Embryonic facial prominence (tissue), 1 donor: ENCODE measurements around the gene RMP24.
"Not testable (repeated sequence)": the region's sequence is repeated elsewhere in the genome, so short reads cannot be mapped to it uniquely, and the experiment has no call there.

Experiments used
- DNase-seq: peaks from one replicate; pipeline ENCODE4 v3.0.0-alpha.2; 2016; ENCODE audit errors: extremely low spot score

The RMP24 gene

DNA sequence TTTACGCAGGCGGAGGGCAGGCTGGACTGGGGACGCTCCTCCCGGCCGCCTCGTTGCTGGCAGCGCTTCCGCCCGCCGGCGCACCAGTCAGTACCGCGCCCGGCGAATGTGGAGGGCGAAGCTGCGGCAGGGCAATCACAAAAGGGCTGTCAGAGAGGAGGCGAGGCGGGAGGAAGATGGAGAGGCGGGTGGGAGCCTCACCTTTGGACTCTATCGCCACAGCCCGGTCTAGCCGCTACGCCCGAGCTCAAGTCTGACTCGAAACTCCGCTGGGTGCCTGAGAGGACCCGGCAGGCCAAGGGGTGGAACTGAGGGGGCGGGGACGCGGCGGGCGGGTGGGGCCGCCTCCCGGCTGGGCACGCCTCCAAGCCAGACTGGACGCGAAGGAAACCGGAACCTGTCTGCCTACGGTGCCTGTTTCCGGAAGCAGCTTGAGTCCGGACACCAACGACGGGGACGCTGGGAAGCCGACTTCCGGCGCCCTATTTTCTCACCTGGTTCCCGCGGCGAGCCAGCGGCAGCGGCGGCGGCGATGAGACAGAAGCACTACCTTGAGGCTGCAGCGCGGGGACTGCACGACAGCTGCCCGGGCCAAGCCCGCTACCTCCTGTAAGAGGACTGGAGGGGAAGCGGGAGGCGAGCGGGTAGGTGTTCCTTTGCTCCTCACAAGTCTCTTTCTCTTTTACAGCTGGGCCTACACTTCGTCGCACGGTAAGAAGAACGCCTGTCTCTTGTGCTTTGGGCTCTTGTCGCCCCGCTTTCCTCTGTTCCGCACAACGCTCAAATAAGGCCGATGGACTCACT, at the start of gene RMP24:
TSS of gene RMP24 (plus strand) at position 483 of the 804 bp plus-strand sequence.
- DNase-seq = peak; percentile 88

DNA sequence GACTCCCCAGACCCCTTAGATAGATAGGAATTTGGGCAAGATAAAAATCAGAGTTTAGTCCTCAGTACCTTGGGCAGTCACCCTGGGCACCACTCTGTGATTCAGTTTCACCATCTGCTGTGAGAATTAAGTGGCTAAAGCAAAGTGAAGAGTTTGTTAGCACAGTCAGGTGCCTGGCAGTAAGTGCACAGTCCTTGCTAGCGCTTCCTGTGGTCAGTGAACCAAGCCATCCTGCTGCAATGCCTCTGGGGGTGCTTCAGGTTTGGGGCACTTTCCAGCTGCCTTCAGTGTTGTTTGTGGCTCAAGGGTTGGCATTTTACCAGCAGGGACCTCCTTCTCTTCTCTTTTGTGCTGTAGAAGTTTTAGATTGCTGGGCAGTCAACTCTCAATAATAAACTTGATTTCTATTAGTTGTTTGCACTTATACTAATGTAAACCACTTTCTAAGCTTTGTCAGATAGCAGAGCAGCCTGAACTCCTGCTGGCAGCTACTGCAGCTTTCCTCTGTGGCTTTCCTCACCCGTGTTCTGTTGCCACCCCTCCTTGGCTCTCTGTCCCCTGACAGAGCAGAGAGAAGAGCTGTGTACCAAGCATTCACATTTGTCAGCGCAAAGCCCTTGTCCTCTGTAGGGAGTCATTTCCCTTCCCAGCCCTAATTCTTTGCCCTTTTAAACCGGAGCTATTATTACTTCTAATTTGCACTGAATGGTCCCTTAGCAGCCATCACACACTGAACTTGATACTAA, 48.4 kb upstream of the RMP24 start:
- no peak for DNase-seq

DNA sequence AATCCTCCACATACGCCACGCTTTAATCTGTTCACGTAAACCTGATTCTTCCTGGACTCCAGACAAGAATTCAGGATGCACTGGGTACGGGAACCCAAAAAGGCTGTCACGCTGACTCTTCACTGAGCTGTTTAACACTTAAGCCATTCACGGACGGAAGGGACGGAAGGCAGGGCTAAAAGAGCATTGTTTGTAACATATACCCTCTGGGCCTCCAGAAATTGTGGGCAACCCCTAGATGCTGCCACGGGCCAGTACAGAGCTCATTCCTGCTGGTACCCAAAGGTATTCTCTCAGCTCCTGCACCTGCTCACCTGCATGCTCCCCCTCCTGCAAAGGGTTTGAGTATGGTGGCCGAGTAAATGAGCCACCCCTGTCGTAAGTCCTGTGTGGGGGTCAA, 45.6 kb upstream of the RMP24 start:
- DNase-seq = no peak

DNA sequence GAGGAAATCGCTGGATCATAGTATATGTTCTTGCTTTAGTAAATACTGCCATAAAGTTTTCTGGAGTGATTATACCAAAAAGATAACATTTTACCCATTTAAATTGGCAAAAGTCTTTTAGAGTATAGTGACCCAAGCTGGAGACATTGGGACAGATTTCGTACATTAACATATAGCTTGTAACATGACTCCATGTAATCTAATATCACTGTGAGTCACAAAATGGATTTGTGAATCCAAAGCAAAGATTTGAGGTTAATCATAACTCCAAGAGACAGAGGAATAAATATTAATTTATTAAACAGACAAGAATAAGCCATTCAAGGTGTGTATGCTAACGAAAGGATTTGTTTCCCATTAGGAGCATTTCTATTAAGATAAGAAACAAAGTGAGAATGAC, 45.0 kb upstream of the RMP24 start:
- no peak for DNase-seq

DNA sequence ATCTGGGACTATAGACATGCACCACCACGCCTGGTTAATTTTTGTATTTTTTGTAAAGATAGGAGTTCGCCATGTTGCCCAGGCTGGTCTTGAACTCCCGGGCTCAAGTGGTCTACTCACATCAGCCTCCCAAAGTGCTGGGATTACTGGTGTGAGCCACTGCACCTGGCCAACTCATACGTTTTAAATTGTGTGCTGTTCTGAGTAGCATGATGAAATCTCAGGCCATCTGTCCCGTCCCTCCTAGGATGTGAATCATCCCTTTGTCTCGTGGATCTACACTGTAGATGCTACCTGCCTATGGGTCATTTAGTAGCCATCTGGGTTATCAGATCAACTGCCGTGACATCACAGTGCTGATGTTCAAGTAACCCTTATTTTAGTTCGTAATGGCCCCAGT, 38.5 kb upstream of the RMP24 start:
- DNase-seq = no peak

DNA sequence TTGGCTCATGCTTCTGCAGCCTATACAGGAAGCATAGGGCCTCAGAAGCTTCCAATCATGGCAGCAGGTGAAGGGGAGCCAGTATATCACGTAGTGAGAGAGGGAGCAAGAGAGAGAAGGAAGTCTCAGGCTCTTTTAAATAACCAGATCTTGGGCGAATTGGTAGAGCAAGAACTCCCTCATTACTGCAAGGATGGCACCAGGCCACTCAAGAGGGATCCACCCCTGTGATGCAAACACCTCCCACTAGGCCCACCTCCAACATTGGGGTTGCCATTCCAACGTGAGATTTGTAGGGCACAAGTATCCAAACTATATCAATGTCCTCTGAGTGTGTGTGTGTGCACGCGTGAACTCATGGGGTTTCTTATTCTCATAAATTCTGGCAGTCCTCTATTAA, 37.6 kb upstream of the RMP24 start:
- DNase-seq = no peak

DNA sequence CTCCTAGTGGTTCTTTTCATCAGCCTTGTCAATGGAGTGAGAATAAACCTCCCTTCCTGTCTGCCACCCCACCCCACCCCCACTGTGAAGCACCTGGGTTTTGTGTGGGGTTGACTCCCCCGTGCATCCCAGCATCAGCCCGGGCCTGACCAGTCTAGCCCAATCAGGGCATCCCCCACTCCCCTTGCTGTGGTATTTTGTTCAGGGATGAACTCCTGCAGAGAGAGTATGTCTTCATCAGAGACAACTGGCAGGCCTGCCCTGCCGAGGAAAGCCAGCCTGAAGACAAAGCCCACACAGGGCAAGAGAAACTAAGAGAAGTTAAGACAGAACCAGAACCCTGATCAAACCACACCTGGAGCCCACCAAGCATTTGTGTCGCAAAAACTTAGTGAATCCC, 36.7 kb upstream of the RMP24 start:
- DNase-seq = no peak

DNA sequence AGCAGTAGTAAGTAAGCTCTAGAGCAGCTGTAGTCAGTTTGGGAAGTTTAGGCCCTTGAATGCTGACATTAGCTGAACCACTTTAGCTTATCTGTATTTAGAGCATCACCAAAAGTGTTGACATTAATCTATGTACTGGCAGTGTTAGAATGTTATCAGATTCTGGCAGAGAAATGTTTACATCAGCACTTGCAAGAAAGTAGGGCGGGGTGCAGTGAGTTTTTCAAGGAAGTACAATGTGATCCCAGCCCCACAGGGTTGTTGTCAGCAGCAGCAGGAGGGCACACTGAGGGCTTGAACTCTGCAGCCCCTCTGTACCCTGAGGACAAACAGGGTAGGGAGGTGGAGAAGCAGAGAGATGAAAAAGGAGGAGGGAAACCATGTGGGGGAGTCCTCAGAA, 35.5 kb upstream of the RMP24 start:
- DNase-seq = no peak

DNA sequence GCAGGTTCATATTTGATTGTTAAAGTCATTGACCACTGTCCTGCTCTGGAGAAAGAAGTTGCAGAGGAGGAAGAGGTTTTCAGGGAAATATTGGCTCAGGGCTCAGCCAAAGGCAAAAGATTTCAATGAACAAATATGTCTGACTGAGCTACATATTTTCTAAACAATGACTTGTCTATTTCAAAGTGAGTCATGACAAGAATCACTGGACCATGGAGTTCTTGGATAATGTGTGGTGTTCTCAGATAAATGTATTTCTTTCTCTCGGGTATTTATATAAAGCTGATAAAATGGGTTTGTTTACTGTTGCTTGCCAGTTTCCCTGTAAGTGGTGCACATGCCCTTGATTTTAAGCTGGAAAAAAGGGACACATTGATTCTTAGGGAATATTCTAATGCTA, 34.3 kb upstream of the RMP24 start:
- DNase-seq = no peak

DNA sequence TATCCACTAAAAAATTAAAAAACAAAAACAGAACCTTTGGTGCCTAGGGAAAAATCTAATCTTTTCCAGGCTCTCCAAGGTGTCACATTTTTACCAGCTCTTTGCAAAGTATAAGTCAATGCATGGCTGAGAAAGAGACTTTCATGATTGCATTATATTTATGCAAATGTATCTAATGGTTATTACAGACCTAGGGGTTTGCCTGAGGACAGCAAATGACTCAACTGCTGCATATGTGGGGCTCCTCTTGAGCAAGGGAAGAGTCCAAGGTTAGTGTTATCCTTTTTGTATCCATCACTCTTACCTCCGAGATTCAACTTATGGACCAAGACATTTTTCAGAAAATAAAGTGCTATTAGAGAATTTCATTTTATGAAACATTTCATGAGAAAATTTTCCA, 33.9 kb upstream of the RMP24 start:
- DNase-seq = no peak

DNA sequence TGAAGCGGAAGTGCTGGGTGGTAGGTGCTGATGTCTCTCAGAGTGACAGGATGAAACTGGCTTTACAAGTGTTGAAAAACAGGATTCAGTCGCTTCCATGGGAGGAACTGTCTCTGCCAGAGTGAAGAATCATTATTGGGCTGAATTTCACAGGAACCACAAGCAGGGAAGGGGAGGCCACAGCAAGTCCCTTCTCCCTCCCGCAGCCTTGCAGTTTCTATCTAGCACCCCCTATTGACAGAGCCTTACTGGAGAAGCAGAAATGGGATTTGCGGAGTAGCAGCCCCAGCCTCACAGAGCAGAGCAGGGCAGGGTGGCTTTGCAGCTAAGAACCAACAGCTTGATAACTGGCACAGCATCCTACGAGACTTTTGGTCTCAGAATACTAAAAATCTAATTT, 33.3 kb upstream of the RMP24 start:
- DNase-seq = no peak

DNA sequence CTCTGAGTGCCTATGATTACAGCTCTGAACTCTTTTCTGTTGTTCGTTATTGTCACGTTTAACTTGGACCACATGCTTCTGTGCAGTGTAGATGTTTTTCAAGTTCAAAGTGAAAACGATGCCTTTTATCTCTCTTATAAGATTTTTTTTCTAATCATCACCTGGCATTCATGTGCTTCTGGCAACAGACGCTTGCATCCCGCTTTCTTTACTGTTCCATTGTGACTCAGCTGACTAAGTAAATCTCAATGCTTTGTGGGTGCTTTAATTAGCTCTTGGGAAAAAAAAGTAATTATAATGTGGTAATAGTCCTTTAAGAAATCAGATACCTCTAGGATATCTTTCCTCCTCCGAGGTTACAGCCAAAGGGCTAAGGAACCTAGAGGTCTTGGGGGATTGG, 31.2 kb upstream of the RMP24 start:
- no peak for DNase-seq

DNA sequence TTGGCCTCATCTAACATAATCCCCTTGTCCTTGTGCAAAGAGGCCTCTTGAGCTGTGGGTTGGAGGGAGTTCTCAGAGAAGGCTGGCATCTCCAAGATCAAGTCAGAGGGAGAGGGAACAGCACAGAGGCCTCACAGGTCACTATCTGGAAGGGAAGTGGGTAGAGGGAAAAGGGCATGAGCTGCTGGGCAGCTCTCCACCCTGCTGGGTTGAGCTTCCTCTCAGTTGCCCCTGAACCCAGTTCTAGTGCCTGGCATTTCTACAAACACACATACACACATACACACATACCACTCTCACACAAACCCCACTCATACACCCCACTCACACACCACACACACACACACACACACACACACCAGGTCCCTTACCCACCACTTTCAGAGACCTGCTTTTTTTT, 30.3 kb upstream of the RMP24 start:
- no peak for DNase-seq

DNA sequence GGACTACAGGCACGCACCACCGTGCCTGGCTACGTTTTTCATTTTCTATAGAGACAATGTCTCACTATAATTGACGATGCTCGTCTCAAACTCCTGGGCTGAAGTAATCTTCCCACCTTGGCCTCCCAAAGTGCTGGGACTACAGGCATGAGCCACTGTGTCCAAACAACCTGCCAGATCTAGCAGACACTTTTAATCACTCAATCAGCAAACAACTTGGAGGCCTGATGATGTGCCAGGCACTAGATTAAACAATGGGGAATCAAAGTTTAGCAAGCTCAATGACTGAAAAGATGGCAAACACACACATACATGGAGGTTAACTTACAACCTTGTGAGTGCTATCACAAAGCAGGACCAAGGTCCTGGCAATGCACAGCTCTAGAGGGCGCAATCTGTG, 29.8 kb upstream of the RMP24 start:
- DNase-seq = no peak

DNA sequence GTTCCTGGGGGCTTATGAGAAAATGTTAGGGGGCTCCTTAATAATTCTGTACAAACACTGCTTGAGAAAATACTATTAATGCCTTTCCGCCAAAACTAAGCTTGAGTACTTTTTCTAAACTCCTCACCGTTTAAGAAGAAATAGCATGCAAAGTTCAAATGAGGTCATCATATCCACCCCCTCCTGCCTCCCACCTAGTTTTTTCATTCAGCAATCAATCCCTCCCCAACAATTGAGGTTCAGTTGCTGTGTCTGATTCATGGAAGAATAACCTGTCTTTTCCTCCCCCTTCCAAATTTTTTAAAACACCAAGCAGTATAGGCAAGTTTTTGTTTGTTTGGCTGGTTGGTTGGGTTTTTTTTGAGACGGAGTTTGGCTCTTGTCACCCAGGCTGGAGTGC, 24.4 kb upstream of the RMP24 start:
- DNase-seq = no peak

DNA sequence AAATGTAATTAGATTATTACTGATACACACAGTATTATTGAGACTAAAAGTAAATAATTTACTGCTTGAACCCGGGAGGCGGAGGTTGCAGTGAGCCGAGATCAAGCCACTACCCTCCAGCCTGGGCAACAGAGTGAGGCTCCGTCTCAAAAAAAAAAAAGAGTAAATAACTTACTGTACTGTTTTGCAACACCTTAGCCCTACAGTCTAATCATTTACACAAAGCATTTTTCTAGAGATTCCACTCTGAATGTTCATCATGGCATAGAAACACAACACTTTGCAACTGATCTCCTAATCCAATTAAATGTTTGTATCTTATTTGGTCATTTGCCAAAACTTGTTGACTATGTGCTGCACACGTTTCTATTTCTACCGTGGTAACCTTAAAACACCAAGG, 23.4 kb upstream of the RMP24 start:
- no peak for DNase-seq

DNA sequence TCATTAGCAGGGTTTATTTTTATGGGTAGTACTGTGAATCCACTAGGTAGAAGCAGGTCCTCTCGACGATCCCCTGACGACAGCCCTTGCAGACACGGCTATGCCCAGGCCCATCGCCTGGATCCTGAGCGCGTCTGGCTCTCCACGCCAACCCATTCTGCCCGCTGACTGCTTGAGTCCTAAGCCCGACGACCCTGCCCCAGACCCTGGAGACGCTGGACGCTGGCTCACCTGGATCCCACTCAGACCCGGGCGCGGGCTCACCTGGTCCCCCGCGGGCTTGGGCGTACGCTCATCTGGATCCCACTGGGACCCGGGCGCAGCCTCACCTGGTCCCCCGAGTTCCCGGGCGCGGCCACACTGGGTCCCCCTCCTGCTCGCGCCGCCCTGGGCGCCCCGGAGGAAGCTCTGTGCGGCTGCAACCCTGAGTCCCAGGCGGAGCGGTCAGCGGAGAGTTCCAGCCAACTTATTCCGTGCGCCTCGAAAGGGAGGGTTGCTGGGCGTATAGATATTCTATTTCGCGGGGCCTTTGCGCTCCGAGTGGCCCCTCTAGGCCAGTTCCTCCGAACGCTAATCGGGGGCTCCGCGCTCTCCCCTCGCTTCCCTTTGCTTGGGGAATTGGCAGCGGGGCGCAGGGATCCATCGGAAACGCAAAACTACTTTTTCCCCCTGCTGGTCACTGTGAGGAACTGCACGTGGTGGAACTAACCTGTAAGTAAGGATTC, 22.4 kb upstream of the RMP24 start:
- DNase-seq = peak; percentile 64

DNA sequence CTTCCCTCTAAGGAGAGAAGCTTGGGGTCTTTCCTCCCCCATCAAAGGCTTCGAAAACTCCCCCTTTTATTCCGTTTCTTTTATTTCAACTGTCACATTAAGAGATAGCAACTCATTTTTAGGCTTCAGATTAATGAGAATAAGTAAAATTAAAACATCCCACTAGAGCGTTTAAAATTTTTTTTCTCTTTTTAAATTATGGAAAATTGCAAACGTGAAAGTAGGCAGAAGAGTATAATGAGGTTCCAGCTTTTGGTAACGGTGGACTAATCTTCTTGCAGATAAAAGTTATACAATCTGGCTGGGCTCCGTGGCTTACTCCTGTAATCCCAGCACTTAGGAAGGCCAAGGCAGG, 21.9 kb upstream of the RMP24 start:
- no peak for DNase-seq

DNA sequence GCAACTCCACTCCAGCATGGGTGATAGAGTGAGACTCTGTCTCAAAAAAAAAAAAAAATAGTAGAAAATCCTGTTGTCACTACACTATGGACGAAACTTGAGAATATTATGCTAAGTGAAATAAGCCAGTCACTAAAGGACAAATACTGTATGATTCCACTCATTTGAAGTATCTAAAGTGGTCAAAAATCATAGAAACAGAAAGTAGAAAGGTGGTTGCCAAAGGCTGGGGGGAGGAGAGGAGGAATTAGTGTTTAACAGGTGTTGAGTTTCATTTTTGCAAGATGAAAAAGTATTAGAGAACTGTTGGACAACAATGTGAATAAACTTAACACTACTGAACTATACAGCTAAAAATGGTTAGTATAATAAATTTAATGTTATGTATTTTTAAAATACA, 18.8 kb upstream of the RMP24 start:
- no peak for DNase-seq

DNA sequence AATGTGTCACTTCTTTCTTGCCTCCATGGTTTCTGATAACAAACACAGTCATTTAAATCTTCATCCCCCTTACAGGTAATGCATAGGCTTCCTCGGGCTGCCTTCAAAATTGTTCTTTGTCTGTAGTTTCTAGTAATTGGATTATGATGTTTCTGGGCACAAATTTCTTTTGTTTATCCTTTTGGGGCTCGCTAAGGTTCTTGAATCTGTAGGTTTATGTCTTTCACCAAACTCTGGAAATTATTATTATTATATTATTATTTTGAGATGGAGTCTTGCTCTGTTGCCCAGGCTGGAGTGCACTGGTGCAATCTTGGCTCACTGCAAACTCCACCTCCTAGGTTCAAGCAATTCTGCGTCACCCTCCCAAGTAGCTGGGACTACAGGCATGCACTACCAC, 16.3 kb upstream of the RMP24 start:
- no peak for DNase-seq

DNA sequence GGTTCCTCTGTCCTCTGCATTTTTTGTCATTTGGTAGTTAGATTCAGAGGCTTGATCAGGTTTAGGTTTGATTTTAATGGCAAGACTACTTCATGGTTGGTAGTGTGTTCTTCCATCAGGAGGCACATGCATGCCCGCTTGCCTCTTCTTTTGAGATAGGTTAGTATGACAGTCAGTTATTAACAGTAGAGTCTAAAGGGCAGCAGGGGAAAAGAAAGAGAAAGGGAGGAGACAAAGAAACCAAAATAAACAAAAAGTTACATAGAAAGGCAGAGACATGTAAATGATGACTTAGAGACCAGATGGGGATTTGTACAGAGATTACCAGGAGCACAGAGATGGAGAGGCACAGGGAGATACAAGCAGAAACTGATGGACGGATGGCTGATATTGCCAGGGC, 10.2 kb upstream of the RMP24 start:
- DNase-seq = no peak

DNA sequence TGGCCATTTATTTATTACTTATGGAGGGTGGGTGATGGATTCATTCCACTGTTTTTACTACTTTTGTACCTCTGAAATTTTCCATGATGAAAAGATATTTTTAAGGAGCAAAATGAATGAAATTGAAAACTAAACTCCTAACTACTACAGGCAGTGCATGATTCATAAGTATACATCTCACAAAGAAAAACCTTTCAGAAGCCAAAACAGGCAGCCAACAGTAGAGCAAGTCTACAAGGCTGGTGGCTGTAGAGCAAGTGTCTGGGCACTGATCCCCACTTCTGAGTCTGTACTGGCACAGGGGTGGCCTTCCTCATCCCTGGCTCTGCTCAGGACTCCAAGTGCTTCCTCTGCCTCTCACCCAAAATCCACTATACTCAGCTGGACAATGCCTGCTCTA, 8.2 kb upstream of the RMP24 start:
- DNase-seq = no peak

DNA sequence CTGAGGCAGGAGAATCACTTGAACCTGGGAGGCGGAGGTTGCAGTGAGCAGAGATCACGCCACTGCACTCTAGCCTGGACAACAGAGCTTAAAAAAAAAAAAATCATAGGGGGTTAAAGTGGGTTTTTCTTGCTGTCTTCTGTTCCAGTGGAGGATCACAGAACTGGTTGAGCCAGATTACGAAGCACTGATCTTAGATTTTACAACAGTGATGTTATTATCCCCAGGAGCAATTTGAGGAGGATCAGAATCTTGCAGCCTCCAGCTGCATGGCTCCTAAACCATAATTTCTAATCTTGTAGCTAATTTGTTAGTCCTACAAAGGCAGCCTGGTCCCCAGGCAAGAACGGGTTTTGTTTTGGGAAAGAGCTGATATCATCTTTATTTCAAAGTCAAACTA, 4.6 kb upstream of the RMP24 start:
- DNase-seq = not testable (repeated sequence)
